Keratinocyte (primary cell): ENCODE measurements around the gene FBXO31.

Experiments used
- EZH2 ChIP-seq: IDR thresholded peaks from one replicate; pipeline ENCODE4 v1.6.1; 2012; ENCODE audit warnings: inconsistent platforms, mild to moderate bottlenecking, low read length, moderate library complexity
- TF ChIP-seq, protein P1 (sequence below), 3 experiments: IDR thresholded peaks in 1 of 3; conservative IDR thresholded peaks in 1 of 3; optimal IDR thresholded peaks in 1 of 3; 2 replicates in 2 of 3; 3 replicates in 1 of 3; pipeline versions ENCODE3 to v1.5.1; 2011; ENCODE audit warnings: low read length in 3 of 3, mild to moderate bottlenecking in 3 of 3, moderate library complexity in 2 of 3, control low read depth in 1 of 3, inconsistent platforms in 1 of 3; ENCODE audit not compliant: insufficient read depth in 2 of 3; ENCODE audit errors: extremely low read depth in 1 of 3

DNA sequence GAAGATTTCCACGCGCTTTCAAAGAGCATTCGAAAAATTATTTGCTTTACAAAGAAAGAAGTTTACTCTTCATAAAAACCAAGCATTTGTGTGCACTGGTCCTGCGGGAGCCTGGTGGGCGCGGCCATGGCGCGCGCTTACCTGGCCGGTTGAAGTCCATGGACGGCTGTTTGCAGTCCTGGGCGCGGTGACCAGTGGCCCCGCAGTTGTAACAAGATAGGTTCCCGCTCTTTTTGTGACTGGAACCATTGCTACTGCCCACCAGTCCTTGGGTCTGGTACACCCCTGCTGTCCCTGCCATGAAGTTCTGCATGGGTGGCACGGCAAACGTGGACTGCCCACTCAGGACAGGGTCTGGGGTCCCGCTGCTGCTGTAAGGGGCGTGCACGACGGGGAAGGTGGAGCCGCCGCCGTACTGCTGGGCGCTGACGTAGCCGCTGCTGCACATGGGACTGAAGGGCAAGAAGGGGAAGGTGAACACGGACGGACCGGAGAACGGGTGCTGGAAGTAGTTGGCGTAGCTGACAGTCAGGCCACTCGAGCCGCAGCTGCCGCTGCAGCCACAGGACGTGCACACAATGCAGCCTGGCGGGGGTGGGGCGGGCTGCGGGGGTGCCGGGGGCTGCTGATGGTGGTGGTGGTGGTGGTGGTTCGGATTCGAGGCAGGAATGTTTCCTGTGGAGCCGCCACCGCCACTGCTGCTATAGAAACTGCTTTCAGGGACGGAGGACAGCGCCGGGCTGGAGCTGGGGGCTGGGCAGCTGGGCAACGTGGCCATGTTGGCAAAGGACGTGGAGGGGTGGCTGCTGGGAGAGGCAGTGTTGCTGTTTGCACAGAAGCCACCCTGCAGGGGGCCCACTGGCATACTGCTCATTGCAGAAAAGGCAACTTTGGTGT is 28.0 kb upstream of the FBXO31 start:
- TF ChIP-seq, protein P1, sequence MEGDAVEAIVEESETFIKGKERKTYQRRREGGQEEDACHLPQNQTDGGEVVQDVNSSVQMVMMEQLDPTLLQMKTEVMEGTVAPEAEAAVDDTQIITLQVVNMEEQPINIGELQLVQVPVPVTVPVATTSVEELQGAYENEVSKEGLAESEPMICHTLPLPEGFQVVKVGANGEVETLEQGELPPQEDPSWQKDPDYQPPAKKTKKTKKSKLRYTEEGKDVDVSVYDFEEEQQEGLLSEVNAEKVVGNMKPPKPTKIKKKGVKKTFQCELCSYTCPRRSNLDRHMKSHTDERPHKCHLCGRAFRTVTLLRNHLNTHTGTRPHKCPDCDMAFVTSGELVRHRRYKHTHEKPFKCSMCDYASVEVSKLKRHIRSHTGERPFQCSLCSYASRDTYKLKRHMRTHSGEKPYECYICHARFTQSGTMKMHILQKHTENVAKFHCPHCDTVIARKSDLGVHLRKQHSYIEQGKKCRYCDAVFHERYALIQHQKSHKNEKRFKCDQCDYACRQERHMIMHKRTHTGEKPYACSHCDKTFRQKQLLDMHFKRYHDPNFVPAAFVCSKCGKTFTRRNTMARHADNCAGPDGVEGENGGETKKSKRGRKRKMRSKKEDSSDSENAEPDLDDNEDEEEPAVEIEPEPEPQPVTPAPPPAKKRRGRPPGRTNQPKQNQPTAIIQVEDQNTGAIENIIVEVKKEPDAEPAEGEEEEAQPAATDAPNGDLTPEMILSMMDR (optimal IDR thresholded peaks at IDR 0.05 in 1 of 3, IDR thresholded peaks at IDR 0.05 in 1 of 3, conservative IDR thresholded peaks at IDR 0.05 in 1 of 3; ENCODE audit: extremely low read depth in 1 of 3, insufficient read depth in 2 of 3, low read length in 3 of 3), result no peak
- no peak for TF ChIP-seq EZH2
